SK-N-DZ (cell line): ENCODE data around the gene LAMTOR4.

ENCODE experiments used
- DNase-seq: peaks from one replicate; pipeline ENCODE4 v3.0.0-alpha.2; 2015; ENCODE audit warnings: low spot score

The LAMTOR4 gene

GRCh38 chr7:100198266-100198665 is 49.5 kb downstream of the LAMTOR4 start:
- DNase-seq: no peak

GRCh38 chr7:100200693-100201092 is 52.0 kb downstream of the LAMTOR4 start:
- no peak for DNase-seq
